Measurements from ENCODE around the gene STH.

Gene STH

DNA sequence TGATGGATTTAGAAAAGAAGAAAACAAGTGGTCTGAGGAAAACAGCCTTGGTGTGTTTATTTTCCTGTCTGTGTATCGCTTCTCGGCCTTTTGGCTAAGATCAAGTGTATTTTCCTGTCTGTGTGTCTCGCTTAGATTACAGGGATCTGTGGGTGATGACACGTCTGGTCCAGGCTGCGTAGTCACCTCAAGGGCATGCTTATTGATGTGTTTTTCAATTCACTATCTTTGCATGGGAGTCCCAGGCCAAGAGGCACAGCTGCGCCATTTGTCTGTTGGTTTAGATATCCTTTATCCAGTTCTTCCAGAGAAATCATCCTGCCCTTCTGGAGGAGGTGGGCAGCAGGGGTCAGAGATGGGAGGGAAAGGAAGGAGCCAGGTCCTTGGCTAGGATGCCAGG, 47.1 kb upstream of the STH start:
- ATAC-seq: no peak
- no peak for TF ChIP-seq RARB (CRISPR knock-in tag; IDR thresholded peaks at IDR 0.05)
- no peak for TF ChIP-seq ZFP3 (CRISPR knock-in tag; IDR thresholded peaks at IDR 0.05)

DNA sequence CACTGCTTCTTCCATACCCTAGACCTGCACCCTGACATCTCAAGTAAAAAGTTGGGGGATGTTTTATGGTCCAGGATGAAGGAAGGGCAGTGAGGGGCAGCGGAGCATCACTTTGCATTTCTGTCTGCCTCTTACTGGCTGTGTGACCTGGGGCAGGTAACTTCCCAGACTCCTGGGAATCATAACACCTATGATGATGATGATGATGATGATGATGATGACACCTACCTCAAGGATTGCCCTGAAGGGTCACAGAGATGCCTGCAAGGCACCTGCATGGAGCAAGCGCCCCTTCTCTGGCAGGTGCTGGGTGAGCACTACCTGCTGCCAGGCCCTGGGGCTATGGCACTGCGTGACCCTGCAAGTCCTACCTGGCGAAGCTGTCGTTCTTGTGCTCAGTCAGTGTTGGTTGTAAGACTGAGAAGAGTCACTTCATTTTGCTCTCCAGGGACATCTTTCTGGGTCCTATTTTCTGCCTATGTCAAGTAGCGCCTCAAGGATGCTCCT, 46.2 kb upstream of the STH start:
- no peak for ATAC-seq
- TF ChIP-seq GLIS3 (CRISPR knock-in tag; IDR thresholded peaks at IDR 0.05) (no peak), BACH2 (CRISPR knock-in tag; IDR thresholded peaks at IDR 0.05; ENCODE audit: borderline replicate concordance) (no peak), ZFP30 (CRISPR knock-in tag; IDR thresholded peaks at IDR 0.05) (no peak), CSDC2 (CRISPR knock-in tag; IDR thresholded peaks at IDR 0.05) (no peak)

DNA sequence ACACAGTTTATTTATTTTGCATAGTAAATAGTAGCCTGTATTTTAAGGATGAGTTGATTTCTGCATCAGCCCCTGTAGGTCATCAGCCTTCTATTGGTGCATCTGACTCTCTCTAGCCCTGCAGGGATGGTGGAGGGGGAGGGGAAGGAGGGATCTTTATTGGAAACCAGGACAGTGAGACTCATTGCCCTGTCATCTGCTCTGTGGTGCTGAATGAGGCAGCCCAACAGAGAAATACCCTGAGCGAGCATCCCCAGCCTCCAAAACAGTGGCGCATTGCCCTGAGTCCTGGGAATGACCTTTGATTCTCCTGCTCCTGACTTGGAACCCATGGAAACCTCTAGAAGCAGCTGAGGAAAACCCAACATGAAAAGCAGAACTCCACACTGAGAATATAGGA, 45.5 kb upstream of the STH start:
- no peak for TF ChIP-seq ZNF70 (CRISPR knock-in tag; IDR thresholded peaks at IDR 0.05)
- TF ChIP-seq ARNTL (CRISPR knock-in tag; IDR thresholded peaks at IDR 0.05; ENCODE audit: borderline replicate concordance, low read depth): no peak
- TF ChIP-seq ZC3H10 (CRISPR knock-in tag; IDR thresholded peaks at IDR 0.05): no peak
- no peak for TF ChIP-seq CSDC2 (CRISPR knock-in tag; IDR thresholded peaks at IDR 0.05)
- TF ChIP-seq TOX (CRISPR knock-in tag; IDR thresholded peaks at IDR 0.05; ENCODE audit: borderline replicate concordance): no peak
- no peak for ATAC-seq

DNA sequence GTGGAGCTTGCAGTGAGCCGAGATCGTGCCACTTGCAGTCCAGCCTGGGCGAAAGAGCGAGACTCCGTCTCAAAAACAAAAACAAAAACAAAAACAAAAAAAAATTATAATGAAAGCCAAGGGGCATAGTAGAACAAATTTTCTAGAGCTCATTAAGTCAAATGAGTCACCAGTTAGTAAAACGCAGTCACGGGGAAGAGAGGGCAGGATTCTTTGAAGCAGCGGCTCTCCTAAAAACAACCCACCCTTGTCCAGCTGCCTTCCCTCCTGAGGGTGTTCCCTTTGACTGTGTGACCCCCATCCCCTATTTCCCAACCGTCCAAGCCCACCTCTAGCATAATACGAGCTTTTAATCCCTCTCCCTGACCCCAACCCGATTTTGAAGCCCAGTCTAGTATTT, 44.1 kb upstream of the STH start:
- TF ChIP-seq PPARA (CRISPR knock-in tag; IDR thresholded peaks at IDR 0.05; ENCODE audit: borderline replicate concordance) (no peak), ISL1 (CRISPR knock-in tag; IDR thresholded peaks at IDR 0.05) (no peak), ESRRG (CRISPR knock-in tag; IDR thresholded peaks at IDR 0.05) (no peak), ZNF565 (CRISPR knock-in tag; conservative IDR thresholded peaks at IDR 0.05; ENCODE audit: low read depth) (no peak), ZFP3 (CRISPR knock-in tag; IDR thresholded peaks at IDR 0.05) (no peak), TOX (CRISPR knock-in tag; IDR thresholded peaks at IDR 0.05; ENCODE audit: borderline replicate concordance) (no peak), BACH2 (CRISPR knock-in tag; IDR thresholded peaks at IDR 0.05; ENCODE audit: borderline replicate concordance) (no peak), ARNTL (CRISPR knock-in tag; IDR thresholded peaks at IDR 0.05; ENCODE audit: borderline replicate concordance, low read depth) (no peak), ZNF8 (CRISPR knock-in tag; IDR thresholded peaks at IDR 0.05) (no peak)
- TF ChIP-seq, protein P1, sequence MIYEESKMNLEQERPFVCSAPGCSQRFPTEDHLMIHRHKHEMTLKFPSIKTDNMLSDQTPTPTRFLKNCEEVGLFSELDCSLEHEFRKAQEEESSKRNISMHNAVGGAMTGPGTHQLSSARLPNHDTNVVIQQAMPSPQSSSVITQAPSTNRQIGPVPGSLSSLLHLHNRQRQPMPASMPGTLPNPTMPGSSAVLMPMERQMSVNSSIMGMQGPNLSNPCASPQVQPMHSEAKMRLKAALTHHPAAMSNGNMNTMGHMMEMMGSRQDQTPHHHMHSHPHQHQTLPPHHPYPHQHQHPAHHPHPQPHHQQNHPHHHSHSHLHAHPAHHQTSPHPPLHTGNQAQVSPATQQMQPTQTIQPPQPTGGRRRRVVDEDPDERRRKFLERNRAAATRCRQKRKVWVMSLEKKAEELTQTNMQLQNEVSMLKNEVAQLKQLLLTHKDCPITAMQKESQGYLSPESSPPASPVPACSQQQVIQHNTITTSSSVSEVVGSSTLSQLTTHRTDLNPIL (CRISPR knock-in tag; IDR thresholded peaks at IDR 0.05; ENCODE audit: low read depth): no peak
- TF ChIP-seq, protein P2, sequence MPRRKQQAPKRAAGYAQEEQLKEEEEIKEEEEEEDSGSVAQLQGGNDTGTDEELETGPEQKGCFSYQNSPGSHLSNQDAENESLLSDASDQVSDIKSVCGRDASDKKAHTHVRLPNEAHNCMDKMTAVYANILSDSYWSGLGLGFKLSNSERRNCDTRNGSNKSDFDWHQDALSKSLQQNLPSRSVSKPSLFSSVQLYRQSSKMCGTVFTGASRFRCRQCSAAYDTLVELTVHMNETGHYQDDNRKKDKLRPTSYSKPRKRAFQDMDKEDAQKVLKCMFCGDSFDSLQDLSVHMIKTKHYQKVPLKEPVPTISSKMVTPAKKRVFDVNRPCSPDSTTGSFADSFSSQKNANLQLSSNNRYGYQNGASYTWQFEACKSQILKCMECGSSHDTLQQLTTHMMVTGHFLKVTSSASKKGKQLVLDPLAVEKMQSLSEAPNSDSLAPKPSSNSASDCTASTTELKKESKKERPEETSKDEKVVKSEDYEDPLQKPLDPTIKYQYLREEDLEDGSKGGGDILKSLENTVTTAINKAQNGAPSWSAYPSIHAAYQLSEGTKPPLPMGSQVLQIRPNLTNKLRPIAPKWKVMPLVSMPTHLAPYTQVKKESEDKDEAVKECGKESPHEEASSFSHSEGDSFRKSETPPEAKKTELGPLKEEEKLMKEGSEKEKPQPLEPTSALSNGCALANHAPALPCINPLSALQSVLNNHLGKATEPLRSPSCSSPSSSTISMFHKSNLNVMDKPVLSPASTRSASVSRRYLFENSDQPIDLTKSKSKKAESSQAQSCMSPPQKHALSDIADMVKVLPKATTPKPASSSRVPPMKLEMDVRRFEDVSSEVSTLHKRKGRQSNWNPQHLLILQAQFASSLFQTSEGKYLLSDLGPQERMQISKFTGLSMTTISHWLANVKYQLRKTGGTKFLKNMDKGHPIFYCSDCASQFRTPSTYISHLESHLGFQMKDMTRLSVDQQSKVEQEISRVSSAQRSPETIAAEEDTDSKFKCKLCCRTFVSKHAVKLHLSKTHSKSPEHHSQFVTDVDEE (CRISPR knock-in tag; IDR thresholded peaks at IDR 0.05): no peak
- TF ChIP-seq, protein P3, sequence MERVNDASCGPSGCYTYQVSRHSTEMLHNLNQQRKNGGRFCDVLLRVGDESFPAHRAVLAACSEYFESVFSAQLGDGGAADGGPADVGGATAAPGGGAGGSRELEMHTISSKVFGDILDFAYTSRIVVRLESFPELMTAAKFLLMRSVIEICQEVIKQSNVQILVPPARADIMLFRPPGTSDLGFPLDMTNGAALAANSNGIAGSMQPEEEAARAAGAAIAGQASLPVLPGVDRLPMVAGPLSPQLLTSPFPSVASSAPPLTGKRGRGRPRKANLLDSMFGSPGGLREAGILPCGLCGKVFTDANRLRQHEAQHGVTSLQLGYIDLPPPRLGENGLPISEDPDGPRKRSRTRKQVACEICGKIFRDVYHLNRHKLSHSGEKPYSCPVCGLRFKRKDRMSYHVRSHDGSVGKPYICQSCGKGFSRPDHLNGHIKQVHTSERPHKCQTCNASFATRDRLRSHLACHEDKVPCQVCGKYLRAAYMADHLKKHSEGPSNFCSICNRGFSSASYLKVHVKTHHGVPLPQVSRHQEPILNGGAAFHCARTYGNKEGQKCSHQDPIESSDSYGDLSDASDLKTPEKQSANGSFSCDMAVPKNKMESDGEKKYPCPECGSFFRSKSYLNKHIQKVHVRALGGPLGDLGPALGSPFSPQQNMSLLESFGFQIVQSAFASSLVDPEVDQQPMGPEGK (CRISPR knock-in tag; IDR thresholded peaks at IDR 0.05; ENCODE audit: borderline replicate concordance): no peak
- TF ChIP-seq, protein P4, sequence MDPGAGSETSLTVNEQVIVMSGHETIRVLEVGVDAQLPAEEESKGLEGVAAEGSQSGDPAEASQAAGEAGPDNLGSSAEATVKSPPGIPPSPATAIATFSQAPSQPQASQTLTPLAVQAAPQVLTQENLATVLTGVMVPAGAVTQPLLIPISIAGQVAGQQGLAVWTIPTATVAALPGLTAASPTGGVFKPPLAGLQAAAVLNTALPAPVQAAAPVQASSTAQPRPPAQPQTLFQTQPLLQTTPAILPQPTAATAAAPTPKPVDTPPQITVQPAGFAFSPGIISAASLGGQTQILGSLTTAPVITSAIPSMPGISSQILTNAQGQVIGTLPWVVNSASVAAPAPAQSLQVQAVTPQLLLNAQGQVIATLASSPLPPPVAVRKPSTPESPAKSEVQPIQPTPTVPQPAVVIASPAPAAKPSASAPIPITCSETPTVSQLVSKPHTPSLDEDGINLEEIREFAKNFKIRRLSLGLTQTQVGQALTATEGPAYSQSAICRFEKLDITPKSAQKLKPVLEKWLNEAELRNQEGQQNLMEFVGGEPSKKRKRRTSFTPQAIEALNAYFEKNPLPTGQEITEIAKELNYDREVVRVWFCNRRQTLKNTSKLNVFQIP (CRISPR knock-in tag; IDR thresholded peaks at IDR 0.05; ENCODE audit: borderline replicate concordance, low read depth): no peak
- no peak for ATAC-seq

DNA sequence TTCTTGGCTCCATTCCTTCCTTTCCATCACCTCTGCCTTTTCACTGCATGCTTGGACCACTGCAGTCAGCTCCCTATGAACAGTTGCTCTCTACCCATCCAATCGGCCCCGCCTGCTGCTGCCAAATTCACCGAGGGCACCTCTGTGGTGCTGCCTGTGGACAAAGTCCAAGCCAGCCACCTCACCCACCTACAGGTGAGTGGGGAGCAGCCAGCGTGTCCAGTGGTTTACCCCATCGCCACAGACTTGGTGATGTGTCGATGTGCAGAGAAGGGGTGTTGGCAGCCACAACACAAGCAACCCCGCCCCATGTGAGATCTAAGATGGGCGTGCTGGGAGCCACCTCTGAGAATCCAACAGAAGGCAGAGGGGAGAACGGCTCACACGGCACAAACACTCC, 43.7 kb upstream of the STH start:
- no peak for TF ChIP-seq ZNF8 (CRISPR knock-in tag; IDR thresholded peaks at IDR 0.05)
- no peak for ATAC-seq
